Daoy (cell line): ENCODE data around the gene SIK2. TPM values are rescaled to one million over a fixed set of nuclear protein-coding genes. Genes with fewer than 3 reads are reported as not detected.

Experiments used
- total RNA-seq: library from RNA; depleted of rRNA; stranded (reverse); fragments of >200 nt; shearing (Covaris generic); gene quantifications from 2 replicates; pipeline ENCODE4 v1.2.3, GENCODE V29; 2014; rRNA removed

The SIK2 gene
- total RNA-seq, 1 experiment from 2014 or later: 4.7 TPM

Other genes starting within 250 kb of the SIK2 start
- not detected in 2 replicates for gene POU2AF1, start 223.2 kb upstream of the SIK2 start, total RNA-seq
- not detected in 2 replicates for gene BTG4, start 90.1 kb upstream of the SIK2 start, total RNA-seq
- not detected in 2 replicates for gene HOATZ, start 87.7 kb upstream of the SIK2 start, total RNA-seq
- 19.3 and 25.9 TPM in 2 replicates for gene LAYN, start 61.7 kb upstream of the SIK2 start, total RNA-seq
- gene PPP2R1B, start 163.9 kb downstream of the SIK2 start, total RNA-seq: 43.0 and 49.0 TPM in 2 replicates